Mucosa of rectum (tissue), 2 donors: Measurements from ENCODE around the gene HEXD.
"Not testable (repeated sequence)": the region's sequence is repeated elsewhere in the genome, so short reads cannot be mapped to it uniquely, and the experiment has no call there.

ENCODE experiments used
- H3K27ac ChIP-seq, 2 donors: one replicate each; pipeline ENCODE4 v1.7.0; 2013; ENCODE audit warnings: inconsistent platforms in 2 of 2, low read depth in 2 of 2, low read length in 2 of 2
- H3K27me3 ChIP-seq, 2 donors: one replicate each; pipeline ENCODE4 v1.7.0; 2013; ENCODE audit warnings: low read length in 2 of 2; ENCODE audit not compliant: control insufficient read depth in 2 of 2, insufficient read depth in 2 of 2
- H3K36me3 ChIP-seq, 2 donors: one replicate each; pipeline ENCODE4 v1.7.0; 2013; ENCODE audit warnings: low read length in 2 of 2; ENCODE audit not compliant: control insufficient read depth in 2 of 2, insufficient read depth in 2 of 2
- H3K4me1 ChIP-seq, 2 donors: one replicate each; pipeline ENCODE4 v1.7.0; 2013; ENCODE audit warnings: low read length in 2 of 2, mild to moderate bottlenecking in 1 of 2; ENCODE audit not compliant: control insufficient read depth in 2 of 2, insufficient read depth in 2 of 2
- H3K4me3 ChIP-seq, 2 donors: one replicate each; pipeline ENCODE4 v1.7.0; 2013; ENCODE audit warnings: low read length in 2 of 2
- H3K9ac ChIP-seq, 2 donors: one replicate each; pipeline ENCODE4 v1.7.0; 2013; ENCODE audit warnings: low read length in 2 of 2, low read depth in 1 of 2, mild to moderate bottlenecking in 1 of 2
- H3K9me3 ChIP-seq, 2 donors: one replicate each; pipeline ENCODE4 v1.7.0; 2013; ENCODE audit warnings: low read length in 2 of 2; ENCODE audit not compliant: control insufficient read depth in 2 of 2
- donor health status: healthy.
- donor health status: Normal muscosa, but diverticular disease.

HEXD gene

GRCh38 chr17:82375359-82376041 is 42.6 kb upstream of the HEXD start:
- H3K9ac ChIP-seq: no peak overlapping the region
- peaks cover 10 to 12% of the 10 kb centered on the region in 2 donors for H3K4me1 ChIP-seq
- H3K27ac ChIP-seq: no peak overlapping the region
- H3K36me3 ChIP-seq: no peaks in the 10 kb centered on the region
- H3K4me3 ChIP-seq: no peak overlapping the region
- no peaks in the 10 kb centered on the region for H3K9me3 ChIP-seq
- H3K27me3 ChIP-seq: peaks cover 22 to 41% of the 10 kb centered on the region in 2 donors

- H3K4me1 ChIP-seq: peaks cover 3 to 6% of the 10 kb centered on the region in 2 donors
- H3K9me3 ChIP-seq: no peaks in the 10 kb centered on the region
- peaks cover 22 to 34% of the 10 kb centered on the region in 2 donors for H3K27me3 ChIP-seq
- no peak overlapping the region for H3K9ac ChIP-seq
- H3K36me3 ChIP-seq: no peaks in the 10 kb centered on the region
- no peak overlapping the region for H3K4me3 ChIP-seq
- no peak overlapping the region for H3K27ac ChIP-seq
Measured at GRCh38 chr17:82376042-82376730, 42.0 kb upstream of the HEXD start.

- H3K9ac ChIP-seq, H3K36me3 ChIP-seq, H3K27ac ChIP-seq, H3K4me3 ChIP-seq, H3K4me1 ChIP-seq, H3K9me3 ChIP-seq: not testable (repeated sequence)
- peaks cover 22 to 33% of the 10 kb centered on the region in 2 donors for H3K27me3 ChIP-seq
Measured at GRCh38 chr17:82377294-82377693, 40.9 kb upstream of the HEXD start.

GRCh38 chr17:82377924-82378740 is 40.0 kb upstream of the HEXD start:
- H3K9me3 ChIP-seq: no peaks in the 10 kb centered on the region
- no peak overlapping the region for H3K9ac ChIP-seq
- no peaks in the 10 kb centered on the region for H3K36me3 ChIP-seq
- peaks cover 16 to 26% of the 10 kb centered on the region in 2 donors for H3K27me3 ChIP-seq
- no peak overlapping the region for H3K4me3 ChIP-seq
- H3K4me1 ChIP-seq: peaks cover 0 to 5% of the 10 kb centered on the region in 2 donors
- H3K27ac ChIP-seq: no peak overlapping the region

GRCh38 chr17:82378741-82379021 is 39.5 kb upstream of the HEXD start:
- Histone ChIP-seq H3K4me1 (peaks cover 0 to 5% of the 10 kb centered on the region in 2 donors), H3K36me3 (no peaks in the 10 kb centered on the region), H3K27me3 (peaks cover 14 to 21% of the 10 kb centered on the region in 2 donors), H3K4me3 (no peak overlapping the region), H3K9me3 (no peaks in the 10 kb centered on the region), H3K9ac (no peak overlapping the region), H3K27ac (no peak overlapping the region)

GRCh38 chr17:82380860-82381702 is 37.1 kb upstream of the HEXD start:
- H3K9me3 ChIP-seq: no peaks in the 10 kb centered on the region
- no peaks in the 10 kb centered on the region for H3K36me3 ChIP-seq
- no peak overlapping the region for H3K27ac ChIP-seq
- no peak overlapping the region for H3K4me3 ChIP-seq
- peaks cover 0 to 12% of the 10 kb centered on the region in 2 donors for H3K4me1 ChIP-seq
- H3K9ac ChIP-seq: no peak overlapping the region
- peaks cover 11 to 19% of the 10 kb centered on the region in 2 donors for H3K27me3 ChIP-seq

GRCh38 chr17:82381703-82382009 is 36.5 kb upstream of the HEXD start:
- Histone ChIP-seq H3K4me1 (peaks cover 0 to 14% of the 10 kb centered on the region in 2 donors), H3K27me3 (peaks cover 14 to 24% of the 10 kb centered on the region in 2 donors)
- H3K4me3 ChIP-seq, H3K27ac ChIP-seq, H3K9ac ChIP-seq, H3K9me3 ChIP-seq, H3K36me3 ChIP-seq: not testable (repeated sequence)

- H3K9me3 ChIP-seq, H3K36me3 ChIP-seq, H3K27ac ChIP-seq, H3K9ac ChIP-seq, H3K4me3 ChIP-seq: not testable (repeated sequence)
- Histone ChIP-seq H3K27me3 (peaks cover 18 to 32% of the 10 kb centered on the region in 2 donors), H3K4me1 (peaks cover 5 to 19% of the 10 kb centered on the region in 2 donors)
Measured at GRCh38 chr17:82382220-82382932, 35.8 kb upstream of the HEXD start.

- no peak overlapping the region for H3K27ac ChIP-seq
- no peak overlapping the region for H3K9ac ChIP-seq
- peaks cover 22 to 37% of the 10 kb centered on the region in 2 donors for H3K27me3 ChIP-seq
- no peaks in the 10 kb centered on the region for H3K9me3 ChIP-seq
- peaks cover 5 to 19% of the 10 kb centered on the region in 2 donors for H3K4me1 ChIP-seq
- H3K36me3 ChIP-seq: no peaks in the 10 kb centered on the region
- no peak overlapping the region for H3K4me3 ChIP-seq
Measured at GRCh38 chr17:82382933-82383255, 35.3 kb upstream of the HEXD start.
